ENCODE data around the gene PSMB5.

The PSMB5 gene

GRCh38 chr14:23000860-23001259 lies 33.8 kb downstream of the PSMB5 start:
- H3K4me1 ChIP-seq: peaks cover 0 to 1% (median 0%) of the 10 kb centered on the region in 4 donors
- no peak for TF ChIP-seq CTCF (IDR thresholded peaks at IDR 0.05)
- no peaks in the 10 kb centered on the region for H3K27me3 ChIP-seq
- DNase-seq: no peak
- peaks cover 0 to 10% (median 5%) of the 10 kb centered on the region in 3 donors for H3K36me3 ChIP-seq
- intact Hi-C loops (cut with DNase I; ENCODE audit: low total_unique reads): no loop called here
- no peak overlapping the region for H3K27ac ChIP-seq
- H3K9me3 ChIP-seq: no peaks in the 10 kb centered on the region
- H3K4me3 ChIP-seq: no peak overlapping the region

GRCh38 chr14:22998329-22999012 lies 36.2 kb downstream of the PSMB5 start:
- intact Hi-C loops (cut with DNase I; ENCODE audit: low total_unique reads): no loop called here

GRCh38 chr14:22997676-22998323 lies 36.9 kb downstream of the PSMB5 start:
- Histone ChIP-seq H3K27ac (no peak overlapping the region), H3K36me3 (peaks cover 0 to 10% (median 5%) of the 10 kb centered on the region in 3 donors), H3K4me1 (peaks cover 0 to 5% (median 0%) of the 10 kb centered on the region in 4 donors), H3K4me3 (no peak overlapping the region), H3K27me3 (no peaks in the 10 kb centered on the region), H3K9me3 (no peaks in the 10 kb centered on the region)
- no peak for TF ChIP-seq CTCF (IDR thresholded peaks at IDR 0.05)
- intact Hi-C loops (cut with DNase I; ENCODE audit: low total_unique reads): no loop called here
- DNase-seq: no peak

More at GRCh38 chr14:22998329-22999012, 36.2 kb downstream of the PSMB5 start:
- TF ChIP-seq CTCF (IDR thresholded peaks at IDR 0.05): no peak
- Histone ChIP-seq H3K4me1 (peaks cover 0 to 5% (median 0%) of the 10 kb centered on the region in 4 donors), H3K27ac (no peak overlapping the region), H3K9me3 (no peaks in the 10 kb centered on the region), H3K27me3 (no peaks in the 10 kb centered on the region), H3K36me3 (peaks cover 0 to 10% (median 5%) of the 10 kb centered on the region in 3 donors), H3K4me3 (no peak overlapping the region)
- no peak for DNase-seq

GRCh38 chr14:22996768-22997654 lies 37.7 kb downstream of the PSMB5 start:
- intact Hi-C loops (cut with DNase I; ENCODE audit: low total_unique reads): no loop called here
- peaks cover 0 to 5% (median 0%) of the 10 kb centered on the region in 4 donors for H3K4me1 ChIP-seq
- H3K27ac ChIP-seq: no peak overlapping the region
- no peaks in the 10 kb centered on the region for H3K9me3 ChIP-seq
- no peak for TF ChIP-seq CTCF (IDR thresholded peaks at IDR 0.05)
- H3K4me3 ChIP-seq: no peak overlapping the region
- H3K36me3 ChIP-seq: peaks cover 0 to 10% (median 5%) of the 10 kb centered on the region in 3 donors
- DNase-seq: no peak
- no peaks in the 10 kb centered on the region for H3K27me3 ChIP-seq

GRCh38 chr14:22995889-22996625 lies 38.6 kb downstream of the PSMB5 start:
- no peaks in the 10 kb centered on the region for H3K9me3 ChIP-seq
- DNase-seq: no peak
- intact Hi-C loops (cut with DNase I; ENCODE audit: low total_unique reads): no loop called here
- H3K27me3 ChIP-seq: no peaks in the 10 kb centered on the region
- H3K36me3 ChIP-seq: peaks cover 0 to 17% (median 5%) of the 10 kb centered on the region in 3 donors
- no peak overlapping the region for H3K4me3 ChIP-seq
- TF ChIP-seq CTCF (IDR thresholded peaks at IDR 0.05): no peak
- peaks cover 0 to 5% (median 0%) of the 10 kb centered on the region in 4 donors for H3K4me1 ChIP-seq
- H3K27ac ChIP-seq: no peak overlapping the region
